MM.1S (cell line): ENCODE results near the gene PDIA2.

Source experiments
- DNase-seq: peaks from one replicate; pipeline ENCODE4 v3.0.0-alpha.2; 2015
- H2AFZ ChIP-seq: fragments of 300-600 bp; sonication (generic); 2 replicates; pipeline ENCODE4 v1.6.0; 2016; ENCODE audit warnings: antibody characterized with exemption, low read length
- H3F3A ChIP-seq: fragments of 300-600 bp; sonication (generic); 2 replicates; pipeline ENCODE4 v1.6.1; 2016; ENCODE audit warnings: mild to moderate bottlenecking, antibody characterized with exemption, low read length, moderate library complexity, mixed read lengths; ENCODE audit not compliant: insufficient read depth
- H3K27ac ChIP-seq: fragments of 300-600 bp; sonication (generic); 2 replicates; pipeline ENCODE4 v1.5.1; 2016; ENCODE audit warnings: mild to moderate bottlenecking, low read length
- H3K27me3 ChIP-seq: fragments of 300-600 bp; sonication (generic); replicated peaks from 2 replicates; pipeline ENCODE4 v1.6.0; 2016; ENCODE audit warnings: low read length; ENCODE audit not compliant: insufficient read depth
- H3K36me3 ChIP-seq: fragments of 300-600 bp; sonication (generic); replicated peaks from 2 replicates; pipeline ENCODE4 v1.6.1; 2016; ENCODE audit warnings: mild to moderate bottlenecking, low read length, mixed read lengths; ENCODE audit not compliant: insufficient read depth
- H3K4me1 ChIP-seq: fragments of 300-600 bp; sonication (generic); 2 replicates; pipeline ENCODE4 v1.6.1; 2016; ENCODE audit warnings: low read length, mixed read lengths
- H3K4me2 ChIP-seq: fragments of 300-600 bp; sonication (generic); 2 replicates; pipeline ENCODE4 v1.6.0; 2016; ENCODE audit warnings: low read depth, low read length
- H3K4me3 ChIP-seq: fragments of 300-600 bp; sonication (generic); 2 replicates; pipeline ENCODE4 v1.5.1; 2016; ENCODE audit warnings: low read length, mixed read lengths
- H3K79me2 ChIP-seq: fragments of 300-600 bp; sonication (generic); 2 replicates; pipeline ENCODE4 v1.6.1; 2016; ENCODE audit warnings: mixed run types, low read length, mixed read lengths
- H3K9ac ChIP-seq: fragments of 300-600 bp; sonication (generic); 2 replicates; pipeline ENCODE4 v1.6.1; 2016; ENCODE audit warnings: low read length, mixed read lengths
- H3K9me2 ChIP-seq: fragments of 300-600 bp; sonication (generic); replicated peaks from 2 replicates; pipeline ENCODE4 v1.6.1; 2016; ENCODE audit warnings: mild to moderate bottlenecking, low read length, mixed read lengths; ENCODE audit not compliant: insufficient read depth
- H3K9me3 ChIP-seq: fragments of 300-600 bp; sonication (generic); replicated peaks from 2 replicates; pipeline ENCODE4 v1.6.1; 2016; ENCODE audit warnings: mild to moderate bottlenecking, low read length, mixed read lengths; ENCODE audit not compliant: insufficient read depth
- H4K20me1 ChIP-seq: fragments of 300-600 bp; sonication (generic); 2 replicates; pipeline ENCODE4 v1.6.1; 2016; ENCODE audit warnings: mild to moderate bottlenecking, low read length, moderate library complexity, mixed read lengths; ENCODE audit not compliant: insufficient read depth
- EZH2 ChIP-seq: fragments of 300-600 bp; sonication (generic); optimal IDR thresholded peaks from 2 replicates; pipeline ENCODE3; 2017; ENCODE audit warnings: low read depth, mild to moderate bottlenecking, antibody characterized with exemption, low read length, mixed read lengths
- EZH2phosphoT487 ChIP-seq: fragments of 300-600 bp; sonication (generic); IDR thresholded peaks from 2 replicates; pipeline ENCODE4 v1.6.1; 2018; ENCODE audit warnings: antibody characterized with exemption, low read length
- TF ChIP-seq, protein P1 (sequence below): fragments of 300-600 bp; sonication (generic); IDR thresholded peaks from 2 replicates; pipeline ENCODE4 v1.5.1; 2016; ENCODE audit warnings: antibody characterized with exemption, low read length, mixed read lengths

The PDIA2 gene

GRCh38 chr16:307691-308312, 24.8 kb downstream of the PDIA2 start:
- Histone ChIP-seq H3K9ac (no peak overlapping the region), H3K9me2 (no peaks in the 10 kb centered on the region), H3K36me3 (no peaks in the 10 kb centered on the region), H3K27me3 (no peaks in the 10 kb centered on the region), H3F3A (no peaks in the 10 kb centered on the region), H3K4me2 (no peak overlapping the region), H3K27ac (peak overlapping the region; percentile 62; the same call in 1 of the 2 replicates), H4K20me1 (no peaks in the 10 kb centered on the region), H3K79me2 (peaks cover 6% of the 10 kb centered on the region; the same call in 1 of the 2 replicates), H2AFZ (no peak overlapping the region), H3K4me1 (no peaks in the 10 kb centered on the region), H3K9me3 (no peaks in the 10 kb centered on the region), H3K4me3 (no peak overlapping the region)
- TF ChIP-seq EZH2phosphoT487 (no peak), EZH2 (no peak)
- TF ChIP-seq, protein P1, sequence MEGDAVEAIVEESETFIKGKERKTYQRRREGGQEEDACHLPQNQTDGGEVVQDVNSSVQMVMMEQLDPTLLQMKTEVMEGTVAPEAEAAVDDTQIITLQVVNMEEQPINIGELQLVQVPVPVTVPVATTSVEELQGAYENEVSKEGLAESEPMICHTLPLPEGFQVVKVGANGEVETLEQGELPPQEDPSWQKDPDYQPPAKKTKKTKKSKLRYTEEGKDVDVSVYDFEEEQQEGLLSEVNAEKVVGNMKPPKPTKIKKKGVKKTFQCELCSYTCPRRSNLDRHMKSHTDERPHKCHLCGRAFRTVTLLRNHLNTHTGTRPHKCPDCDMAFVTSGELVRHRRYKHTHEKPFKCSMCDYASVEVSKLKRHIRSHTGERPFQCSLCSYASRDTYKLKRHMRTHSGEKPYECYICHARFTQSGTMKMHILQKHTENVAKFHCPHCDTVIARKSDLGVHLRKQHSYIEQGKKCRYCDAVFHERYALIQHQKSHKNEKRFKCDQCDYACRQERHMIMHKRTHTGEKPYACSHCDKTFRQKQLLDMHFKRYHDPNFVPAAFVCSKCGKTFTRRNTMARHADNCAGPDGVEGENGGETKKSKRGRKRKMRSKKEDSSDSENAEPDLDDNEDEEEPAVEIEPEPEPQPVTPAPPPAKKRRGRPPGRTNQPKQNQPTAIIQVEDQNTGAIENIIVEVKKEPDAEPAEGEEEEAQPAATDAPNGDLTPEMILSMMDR, result no peak
- DNase-seq, result no peak

DNA sequence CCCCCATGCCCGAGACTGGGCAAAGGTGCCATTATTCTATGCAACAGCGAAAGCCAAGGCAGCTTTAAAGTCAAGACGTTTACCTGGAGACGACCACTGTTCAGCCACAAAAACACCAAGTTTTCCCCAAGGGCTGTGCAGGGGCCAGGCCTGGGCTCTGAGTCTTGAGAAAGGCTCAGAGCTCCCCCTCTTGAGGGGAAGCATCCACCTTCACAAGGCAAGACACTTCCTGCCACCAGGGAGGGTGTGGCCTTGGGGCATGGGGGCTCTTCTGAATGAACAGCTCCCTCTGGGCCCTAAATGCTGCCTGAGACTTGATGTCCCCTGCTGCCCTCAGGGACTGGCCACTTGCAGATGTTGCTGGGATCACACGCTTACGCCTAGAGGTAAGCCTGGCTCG, 26.5 kb downstream of the PDIA2 start:
- TF ChIP-seq EZH2 (no peak), EZH2phosphoT487 (no peak)
- TF ChIP-seq, protein P1, result no peak
- Histone ChIP-seq H3K36me3 (no peaks in the 10 kb centered on the region), H3F3A (no peaks in the 10 kb centered on the region)

GRCh38 chr16:311725-312124, 28.8 kb downstream of the PDIA2 start:
- H3K4me2 ChIP-seq, result no peak overlapping the region
- no peaks in the 10 kb centered on the region for H4K20me1 ChIP-seq
- H3K9me2 ChIP-seq, result no peaks in the 10 kb centered on the region
- no peak overlapping the region for H2AFZ ChIP-seq
- H3F3A ChIP-seq, result no peaks in the 10 kb centered on the region
- no peaks in the 10 kb centered on the region for H3K4me1 ChIP-seq
- H3K4me3 ChIP-seq, result no peak overlapping the region
- peaks cover 26% of the 10 kb centered on the region for H3K79me2 ChIP-seq
- H3K27me3 ChIP-seq, result no peaks in the 10 kb centered on the region
- no peaks in the 10 kb centered on the region for H3K9me3 ChIP-seq
- no peak for DNase-seq
- H3K9ac ChIP-seq, result no peak overlapping the region
- TF ChIP-seq EZH2phosphoT487, result no peak
- TF ChIP-seq, protein P1, result no peak
- no peak for TF ChIP-seq EZH2
- no peaks in the 10 kb centered on the region for H3K36me3 ChIP-seq
- H3K27ac ChIP-seq, result no peak overlapping the region

More for the DNA sequence above, 26.5 kb downstream of the PDIA2 start:
- H3K79me2 ChIP-seq, result peaks cover 14% of the 10 kb centered on the region
- no peaks in the 10 kb centered on the region for H3K4me1 ChIP-seq
- H2AFZ ChIP-seq, result no peak overlapping the region
- no peak overlapping the region for H3K27ac ChIP-seq
- H3K4me2 ChIP-seq, result no peak overlapping the region
- DNase-seq, result no peak
- no peaks in the 10 kb centered on the region for H3K9me3 ChIP-seq
- no peaks in the 10 kb centered on the region for H3K27me3 ChIP-seq
- H3K4me3 ChIP-seq, result no peak overlapping the region
- no peaks in the 10 kb centered on the region for H4K20me1 ChIP-seq
- H3K9ac ChIP-seq, result no peak overlapping the region
- no peaks in the 10 kb centered on the region for H3K9me2 ChIP-seq
